Nephron progenitor cell (in vitro differentiated cells): ENCODE measurements around the gene CCR4.

Experiments
- DNase-seq: peaks from one replicate; pipeline ENCODE4 v3.0.0; 2021
- H3K27ac Mint-ChIP-seq: 2 replicates; pipeline ENCODE4 v1.8.0; 2021; ENCODE audit warnings: mild to moderate bottlenecking, moderate library complexity, mixed read lengths
- H3K27me3 Mint-ChIP-seq: 2 replicates; pipeline ENCODE4 v1.8.0; 2021; ENCODE audit warnings: mild to moderate bottlenecking, low read depth, mixed read lengths; ENCODE audit not compliant: poor library complexity
- H3K36me3 Mint-ChIP-seq: 2 replicates; pipeline ENCODE4 v1.8.0; 2021; ENCODE audit warnings: low read depth, mixed read lengths
- H3K4me1 Mint-ChIP-seq: 2 replicates; pipeline ENCODE4 v1.8.0; 2021; ENCODE audit warnings: mixed read lengths
- H3K4me3 Mint-ChIP-seq: 2 replicates; pipeline ENCODE4 v1.8.0; 2021; ENCODE audit warnings: mild to moderate bottlenecking, moderate library complexity, mixed read lengths
- H3K9me3 Mint-ChIP-seq: 2 replicates; pipeline ENCODE4 v1.8.0; 2021; ENCODE audit warnings: mild to moderate bottlenecking, moderate library complexity, mixed read lengths
- CTCF ChIP-seq: fragments of 200-600 bp; sonication (generic); IDR thresholded peaks from 2 replicates; pipeline ENCODE4 v1.5.0; 2021; ENCODE audit warnings: antibody characterized with exemption

CCR4 gene

GRCh38 chr3:32956750-32957570 lies 5.5 kb downstream of the CCR4 start:
- H3K36me3 Mint-ChIP-seq = no peaks in the 10 kb centered on the region
- TF ChIP-seq CTCF = no peak
- no peaks in the 10 kb centered on the region for H3K27me3 Mint-ChIP-seq
- no peaks in the 10 kb centered on the region for H3K4me1 Mint-ChIP-seq
- DNase-seq = no peak
- H3K4me3 Mint-ChIP-seq = no peak overlapping the region
- no peak overlapping the region for H3K27ac Mint-ChIP-seq
- H3K9me3 Mint-ChIP-seq = no peaks in the 10 kb centered on the region

- no peaks in the 10 kb centered on the region for H3K36me3 Mint-ChIP-seq
- no peaks in the 10 kb centered on the region for H3K27me3 Mint-ChIP-seq
- DNase-seq = no peak
- no peaks in the 10 kb centered on the region for H3K9me3 Mint-ChIP-seq
- H3K4me1 Mint-ChIP-seq = no peaks in the 10 kb centered on the region
- no peak overlapping the region for H3K4me3 Mint-ChIP-seq
- TF ChIP-seq CTCF = no peak
- H3K27ac Mint-ChIP-seq = no peak overlapping the region
Observed at GRCh38 chr3:32958509-32958908, 7.1 kb downstream of the CCR4 start.

GRCh38 chr3:32959371-32959770 lies 7.9 kb downstream of the CCR4 start:
- no peak for TF ChIP-seq CTCF
- Mint-ChIP-seq H3K4me1 (no peaks in the 10 kb centered on the region), H3K27ac (no peak overlapping the region), H3K4me3 (no peak overlapping the region), H3K9me3 (peaks cover 7% of the 10 kb centered on the region), H3K27me3 (no peaks in the 10 kb centered on the region), H3K36me3 (no peaks in the 10 kb centered on the region)
- DNase-seq = peak; percentile 18

GRCh38 chr3:32960404-32961170 lies 9.1 kb downstream of the CCR4 start:
- no peak for DNase-seq
- peaks cover 6% of the 10 kb centered on the region for H3K36me3 Mint-ChIP-seq
- no peak overlapping the region for H3K27ac Mint-ChIP-seq
- no peak overlapping the region for H3K4me3 Mint-ChIP-seq
- no peak for TF ChIP-seq CTCF
- H3K9me3 Mint-ChIP-seq = peaks cover 20% of the 10 kb centered on the region
- H3K4me1 Mint-ChIP-seq = no peaks in the 10 kb centered on the region
- no peaks in the 10 kb centered on the region for H3K27me3 Mint-ChIP-seq

GRCh38 chr3:32961189-32961715 lies 9.8 kb downstream of the CCR4 start:
- no peak overlapping the region for H3K4me3 Mint-ChIP-seq
- peaks cover 6% of the 10 kb centered on the region for H3K36me3 Mint-ChIP-seq
- no peak overlapping the region for H3K27ac Mint-ChIP-seq
- no peak for TF ChIP-seq CTCF
- peaks cover 26% of the 10 kb centered on the region for H3K9me3 Mint-ChIP-seq
- H3K4me1 Mint-ChIP-seq = no peaks in the 10 kb centered on the region
- DNase-seq = no peak
- no peaks in the 10 kb centered on the region for H3K27me3 Mint-ChIP-seq
